HG03378 (cell line): ENCODE data around the gene OR10D3.
A peak's percentile ranks its signal among the peaks of the same experiment; 100 is the strongest.
"Not testable (repeated sequence)": the region's sequence is repeated elsewhere in the genome, so short reads cannot be mapped to it uniquely, and the experiment has no call there.

Source experiments
- ATAC-seq: cut with Tn5 transposase; IDR thresholded peaks from one replicate; pipeline ENCODE4 v1.9.1; 2021; ENCODE audit warnings: mild to moderate bottlenecking, moderate library complexity; ENCODE audit not compliant: unreplicated experiment

Gene OR10D3

GRCh38 chr11:124183068-124183467 is at the start of gene OR10D3:
OR10D3 (plus strand) TSS chr11:124183345; CDS start chr11:124185270, 1,925 bp downstream.
- ATAC-seq: no peak

DNA sequence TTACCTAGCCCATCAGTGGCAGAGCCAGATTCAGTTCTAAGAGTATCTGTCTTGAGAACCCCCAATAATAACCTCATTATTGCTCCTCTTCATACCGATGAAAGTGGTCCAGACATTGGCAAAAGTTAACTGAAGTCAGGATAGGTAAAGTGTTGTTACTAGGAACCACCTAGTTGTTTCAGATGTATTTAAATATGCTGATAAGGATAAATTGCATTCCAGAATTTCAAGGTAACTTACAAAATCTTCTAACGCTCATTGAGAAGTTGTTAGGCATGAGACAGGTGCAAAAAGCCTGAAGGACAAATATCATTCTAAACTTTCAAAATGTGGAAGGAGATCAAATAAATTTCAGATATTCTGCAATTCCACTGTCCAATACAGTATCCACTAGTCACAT is 40.1 kb upstream of the OR10D3 start:
- ATAC-seq: no peak

DNA sequence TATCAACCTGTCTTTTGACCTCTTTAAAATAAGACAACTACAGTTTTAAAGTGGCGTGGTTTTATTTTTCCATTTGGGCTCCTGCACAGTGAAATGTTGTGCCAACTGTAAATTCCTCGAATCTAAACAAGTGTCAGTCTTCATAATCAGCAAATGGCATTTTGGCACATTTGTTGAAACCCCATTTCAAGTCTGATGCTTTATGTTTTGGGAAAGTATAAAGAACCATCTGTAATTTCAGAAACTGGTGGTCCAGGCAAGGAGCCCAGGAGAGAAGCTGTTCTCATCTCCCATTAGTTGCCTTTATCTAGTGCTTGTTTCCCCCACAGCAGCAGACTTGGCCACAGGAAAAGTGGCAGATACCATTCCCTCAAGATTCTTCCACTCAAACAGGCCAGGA is 35.2 kb upstream of the OR10D3 start:
- ATAC-seq: no peak

GRCh38 chr11:124150684-124151083 is 32.5 kb upstream of the OR10D3 start:
- no peak for ATAC-seq

- no peak for ATAC-seq
These were observed 30.3 kb upstream of the OR10D3 start for GRCh38 chr11:124152770-124153407.

DNA sequence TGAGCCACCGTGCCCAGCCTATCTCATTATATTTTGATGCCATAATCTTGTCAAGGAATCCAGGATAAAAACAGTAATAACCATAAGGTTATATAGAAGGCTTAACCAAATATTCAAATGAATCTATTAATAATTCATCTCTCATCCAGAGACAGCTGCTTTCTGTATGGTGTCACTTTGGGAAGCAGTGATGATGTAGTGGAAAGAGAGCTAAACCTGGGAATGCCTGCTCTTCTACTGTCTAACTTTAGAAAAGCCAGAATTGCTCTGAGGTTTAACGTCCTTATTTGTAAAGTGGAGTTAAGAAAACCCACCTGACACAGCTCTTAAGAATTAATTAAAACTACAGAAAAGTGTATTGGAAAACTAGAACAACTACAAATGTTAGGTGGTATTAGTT is 29.3 kb upstream of the OR10D3 start:
- no peak for ATAC-seq

DNA sequence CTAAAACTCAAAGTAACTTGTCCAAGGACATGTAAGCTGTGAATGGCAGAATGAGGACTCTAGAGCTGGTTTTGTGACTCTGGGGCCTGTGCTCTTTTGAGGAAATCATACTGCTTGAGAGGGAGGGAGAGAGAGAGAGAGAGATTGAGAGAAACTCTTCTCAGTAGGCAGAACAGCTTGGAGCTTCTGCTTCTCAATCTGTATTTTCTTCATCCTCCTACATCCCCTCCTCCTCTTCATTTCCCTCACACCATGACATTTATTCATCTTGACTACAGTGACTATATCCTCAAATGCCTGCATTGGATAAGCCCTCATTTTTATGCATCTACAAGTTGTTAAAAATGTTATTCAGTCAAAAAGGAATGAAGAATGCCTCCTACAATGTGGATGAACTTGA is 23.7 kb upstream of the OR10D3 start:
- no peak for ATAC-seq

DNA sequence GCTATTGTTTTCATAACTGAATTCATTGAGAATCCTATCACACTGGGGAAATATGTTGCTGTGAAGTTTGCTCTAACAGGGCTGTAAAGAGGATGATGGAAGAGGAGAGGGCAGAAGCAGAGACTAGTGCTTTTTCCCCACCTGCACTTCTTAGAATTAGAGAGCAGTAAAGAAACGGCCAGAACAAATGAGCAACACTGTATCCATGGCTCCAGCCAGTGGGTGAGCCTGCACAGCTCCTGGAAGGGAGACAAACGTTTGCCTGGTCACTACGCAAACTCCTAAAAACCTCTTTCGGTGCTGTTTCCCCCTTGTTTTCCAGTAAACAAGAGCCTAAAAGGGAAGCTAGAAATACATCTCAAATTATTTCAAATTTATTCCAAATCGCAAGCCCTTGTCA is 22.2 kb upstream of the OR10D3 start:
- ATAC-seq: no peak

GRCh38 chr11:124167826-124168231 is 15.3 kb upstream of the OR10D3 start:
- ATAC-seq: no peak

DNA sequence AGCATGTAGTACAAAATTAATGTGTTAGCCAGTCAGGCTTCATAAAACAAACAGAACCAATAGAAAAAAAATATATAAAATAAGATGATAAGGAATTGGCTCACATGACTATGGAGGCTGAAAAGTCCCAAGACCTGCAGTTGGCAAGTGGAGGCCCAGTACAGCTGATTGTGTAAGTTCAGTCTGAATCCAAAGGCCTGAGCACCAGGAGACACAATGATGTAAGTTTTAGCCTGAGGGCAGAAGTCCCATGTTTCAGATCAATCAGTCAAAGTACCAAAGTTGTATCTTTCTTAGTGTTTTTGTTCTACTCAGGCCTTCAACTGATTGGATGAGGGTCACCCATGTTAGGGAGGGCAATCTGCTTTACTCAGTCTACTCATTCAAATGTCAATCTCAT is 14.3 kb upstream of the OR10D3 start:
- ATAC-seq: no peak

- not testable (repeated sequence) for ATAC-seq
These were observed 12.8 kb upstream of the OR10D3 start for GRCh38 chr11:124170315-124170714.

GRCh38 chr11:124170801-124171586 is 12.2 kb upstream of the OR10D3 start:
- no peak for ATAC-seq

DNA sequence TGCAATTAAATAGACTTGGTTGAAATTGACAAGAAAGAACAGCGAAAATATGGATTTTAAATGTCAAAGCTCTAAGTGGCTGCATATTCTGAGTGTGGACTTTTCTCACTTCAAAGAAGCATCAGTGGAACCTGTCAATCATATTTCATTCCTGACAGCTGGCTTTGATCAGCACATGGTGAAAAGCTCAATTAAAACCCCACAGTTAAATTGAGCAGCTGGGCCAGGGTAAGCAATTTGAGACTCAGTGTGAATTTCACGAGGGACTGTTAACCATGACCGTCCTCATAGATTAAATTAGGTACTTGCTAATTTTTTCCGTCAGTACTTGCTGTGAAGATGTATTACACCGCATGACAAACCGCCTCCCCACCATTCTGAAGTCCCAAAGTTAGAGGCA is 11.0 kb upstream of the OR10D3 start:
- ATAC-seq: no peak

GRCh38 chr11:124172599-124172998 is 10.5 kb upstream of the OR10D3 start:
- no peak for ATAC-seq

DNA sequence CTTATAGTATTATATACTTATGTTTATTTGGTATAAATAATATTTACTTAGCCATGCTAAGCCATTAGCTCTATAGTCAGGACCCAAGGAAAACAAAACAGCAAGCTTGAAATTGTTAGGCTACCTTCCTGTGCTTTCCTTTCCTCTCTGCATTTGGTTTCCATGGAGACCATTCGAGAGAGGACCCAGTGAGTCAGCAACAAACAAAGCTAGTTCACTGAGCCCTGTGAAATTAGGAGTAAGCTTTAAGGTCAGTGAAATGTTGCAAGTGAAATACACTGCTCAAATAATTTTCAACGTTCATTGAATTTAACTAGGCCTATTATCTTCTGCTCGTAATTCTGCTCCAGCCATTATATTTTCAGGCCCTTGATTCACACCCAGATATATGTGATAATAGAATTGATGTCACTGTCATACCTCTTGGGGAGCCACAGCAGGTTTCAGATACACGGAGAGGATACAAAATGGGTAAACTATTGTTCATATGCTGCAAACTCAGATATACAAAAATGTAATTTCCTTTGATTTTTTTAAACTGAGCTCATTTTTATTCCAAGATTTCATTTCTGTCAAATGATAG is 9.1 kb upstream of the OR10D3 start:
- no peak for ATAC-seq

DNA sequence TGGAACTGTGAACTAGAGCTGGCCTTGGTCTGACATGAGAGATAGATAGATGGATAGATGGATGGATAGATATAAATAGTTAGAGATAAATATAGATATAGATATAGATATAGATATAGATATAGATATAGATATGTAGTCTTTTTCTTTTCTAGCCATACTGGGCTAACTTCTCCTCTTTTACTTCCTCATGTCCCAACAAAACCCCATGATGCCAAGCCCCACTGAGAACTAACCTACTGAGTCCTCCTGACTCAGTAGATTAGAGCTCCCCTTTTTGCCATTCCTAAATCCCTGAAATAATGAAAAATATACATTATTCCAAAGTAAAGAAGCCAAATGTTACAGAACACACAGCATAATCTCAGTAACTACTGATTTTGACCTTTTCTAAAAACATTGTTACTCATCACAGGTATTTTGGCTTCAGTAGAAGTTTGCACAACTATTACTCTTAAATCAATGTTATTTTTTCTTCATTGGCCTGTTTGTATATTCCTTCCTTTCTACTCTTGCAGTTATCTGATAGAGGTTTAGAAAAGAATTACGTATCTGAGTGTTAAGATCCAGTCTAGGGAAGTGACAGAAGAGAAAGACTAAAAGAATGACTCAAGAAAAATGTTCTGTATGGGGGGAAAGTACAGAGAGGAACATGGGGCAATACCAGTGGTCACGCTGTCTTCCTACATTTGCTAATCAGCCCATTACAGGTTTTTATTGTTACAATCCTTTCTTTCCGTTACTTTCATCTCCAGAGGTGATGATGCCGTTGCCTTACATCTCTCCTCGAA is 6.0 kb upstream of the OR10D3 start:
- no peak for ATAC-seq

- no peak for ATAC-seq
These were observed 3.8 kb upstream of the OR10D3 start for GRCh38 chr11:124179310-124179709.

DNA sequence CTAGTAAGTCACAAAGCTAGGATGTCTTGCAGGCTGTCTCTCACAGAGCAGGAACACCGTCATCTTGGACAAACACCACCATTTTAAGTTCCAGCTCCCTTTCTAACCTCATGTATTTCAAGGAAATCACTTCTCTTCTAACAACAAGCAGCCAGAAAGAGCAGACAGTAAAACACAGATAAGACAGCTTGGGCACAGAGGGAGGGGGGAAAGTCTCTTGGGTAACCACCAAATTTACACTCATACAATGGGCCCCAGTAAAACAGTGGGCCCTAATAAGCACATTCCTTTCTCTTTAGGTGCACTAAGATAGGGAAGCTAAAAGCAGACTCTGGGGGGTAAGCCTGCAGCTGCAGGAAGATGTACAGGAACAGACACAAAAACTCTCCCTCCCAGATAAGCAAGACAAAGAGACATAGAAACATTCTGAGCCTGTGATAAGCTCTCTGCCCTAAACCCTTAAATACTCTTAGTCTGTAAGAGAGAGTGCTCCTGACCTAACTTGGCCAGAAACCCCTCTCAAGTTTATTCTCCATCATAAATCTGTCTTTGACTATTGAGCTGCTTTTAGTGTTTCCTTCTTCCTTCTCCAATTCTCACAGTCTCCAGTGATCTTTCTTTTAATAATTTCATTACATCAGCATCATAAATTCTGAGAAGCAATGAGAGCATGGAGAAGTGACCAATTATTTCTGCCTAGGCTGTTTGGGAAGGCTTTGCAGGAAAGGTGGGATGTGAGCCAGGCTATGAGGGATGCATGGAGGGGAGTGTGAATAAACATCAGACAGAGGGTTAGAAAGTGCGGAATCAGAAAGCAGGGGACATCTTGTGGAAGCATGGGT is 7.4 kb downstream of the OR10D3 start:
- no peak for ATAC-seq

GRCh38 chr11:124193221-124194010 is 10.3 kb downstream of the OR10D3 start:
- ATAC-seq: peak; percentile 69
